GM13976 (cell line): ENCODE data around the gene GNG7.

Experiments used
- DNase-seq: peaks from one replicate; pipeline ENCODE4 v3.0.0; 2012; ENCODE audit warnings: low spot score
- CTCF ChIP-seq: IDR thresholded peaks from 2 replicates; pipeline ENCODE4 v1.5.1; 2012; ENCODE audit warnings: borderline replicate concordance, mild to moderate bottlenecking; ENCODE audit not compliant: insufficient read depth; ENCODE audit errors: extremely low read depth, missing control alignments, control extremely low read depth
- in situ Hi-C: fragments of 300-500 bp; cut with MboI; formaldehyde crosslinking; loops from one replicate; pipeline ENCODE4 v1.12.0; 2022; ENCODE audit warnings: low sequenced_read_pairs, mixed read lengths, inconsistent platforms; ENCODE audit not compliant: unreplicated experiment

Gene GNG7

GRCh38 chr19:2634228-2634951, 68.1 kb downstream of the GNG7 start:
- no peak for DNase-seq
- in situ Hi-C loops = no loop called here
- no peak for TF ChIP-seq CTCF

GRCh38 chr19:2633693-2634075, 68.8 kb downstream of the GNG7 start:
- DNase-seq = no peak
- in situ Hi-C loops = no loop called here
- no peak for TF ChIP-seq CTCF

- no peak for TF ChIP-seq CTCF
- in situ Hi-C loops = no loop called here
- DNase-seq = no peak
These were observed 71.2 kb downstream of the GNG7 start for GRCh38 chr19:2631213-2631821.

GRCh38 chr19:2630352-2631001, 72.0 kb downstream of the GNG7 start:
- TF ChIP-seq CTCF = no peak
- in situ Hi-C loops = no loop called here
- no peak for DNase-seq

GRCh38 chr19:2629491-2630351, 72.8 kb downstream of the GNG7 start:
- no peak for TF ChIP-seq CTCF
- in situ Hi-C loops = no loop called here
- no peak for DNase-seq

GRCh38 chr19:2628597-2628996, 73.9 kb downstream of the GNG7 start:
- TF ChIP-seq CTCF = no peak
- DNase-seq = no peak
- in situ Hi-C loops = no loop called here
